ENCODE results near the gene DDRGK1. TPM values are rescaled to one million over a fixed set of nuclear protein-coding genes. Genes with fewer than 3 reads are reported as not detected.
"Not testable (repeated sequence)": the region's sequence is repeated elsewhere in the genome, so short reads cannot be mapped to it uniquely, and the experiment has no call there.

The DDRGK1 gene
- total and polyA plus RNA-seq, 2 donors from 2014 or later = 81.8 to 92.5 TPM

DNA sequence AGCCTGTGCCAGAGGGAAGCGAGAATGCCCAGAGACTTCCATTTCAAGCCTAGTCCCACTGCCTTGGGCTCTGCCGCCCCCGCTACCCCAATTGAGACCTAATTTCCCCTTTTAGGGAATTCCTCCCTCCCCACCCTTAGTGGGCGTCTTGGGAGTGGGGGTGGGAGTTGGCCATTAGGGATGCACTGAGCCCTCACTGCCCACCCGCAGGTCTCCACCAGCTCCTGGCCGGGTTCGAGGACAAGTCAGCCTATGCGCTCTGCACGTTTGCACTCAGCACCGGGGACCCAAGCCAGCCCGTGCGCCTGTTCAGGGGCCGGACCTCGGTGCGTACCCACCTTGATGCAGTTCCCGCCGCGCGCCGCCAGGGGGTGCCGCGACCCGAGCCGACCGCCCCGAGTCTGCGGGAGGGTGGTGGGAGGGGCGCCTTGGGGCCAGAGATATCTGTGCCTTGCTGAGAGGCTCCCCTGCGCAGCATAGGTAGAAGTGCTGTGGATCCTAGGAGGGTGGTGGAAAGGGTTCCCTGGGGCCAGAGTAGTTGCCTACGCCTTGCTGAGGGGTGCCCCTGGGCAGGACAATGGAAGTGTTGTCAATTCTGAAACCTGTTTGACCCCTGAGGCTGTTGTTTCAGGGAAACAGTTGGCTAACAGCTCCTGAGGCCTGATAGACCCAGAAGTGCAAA lies 14.0 kb upstream of the DDRGK1 start:
- TF ChIP-seq, protein P1, sequence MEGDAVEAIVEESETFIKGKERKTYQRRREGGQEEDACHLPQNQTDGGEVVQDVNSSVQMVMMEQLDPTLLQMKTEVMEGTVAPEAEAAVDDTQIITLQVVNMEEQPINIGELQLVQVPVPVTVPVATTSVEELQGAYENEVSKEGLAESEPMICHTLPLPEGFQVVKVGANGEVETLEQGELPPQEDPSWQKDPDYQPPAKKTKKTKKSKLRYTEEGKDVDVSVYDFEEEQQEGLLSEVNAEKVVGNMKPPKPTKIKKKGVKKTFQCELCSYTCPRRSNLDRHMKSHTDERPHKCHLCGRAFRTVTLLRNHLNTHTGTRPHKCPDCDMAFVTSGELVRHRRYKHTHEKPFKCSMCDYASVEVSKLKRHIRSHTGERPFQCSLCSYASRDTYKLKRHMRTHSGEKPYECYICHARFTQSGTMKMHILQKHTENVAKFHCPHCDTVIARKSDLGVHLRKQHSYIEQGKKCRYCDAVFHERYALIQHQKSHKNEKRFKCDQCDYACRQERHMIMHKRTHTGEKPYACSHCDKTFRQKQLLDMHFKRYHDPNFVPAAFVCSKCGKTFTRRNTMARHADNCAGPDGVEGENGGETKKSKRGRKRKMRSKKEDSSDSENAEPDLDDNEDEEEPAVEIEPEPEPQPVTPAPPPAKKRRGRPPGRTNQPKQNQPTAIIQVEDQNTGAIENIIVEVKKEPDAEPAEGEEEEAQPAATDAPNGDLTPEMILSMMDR (IDR thresholded peaks at IDR 0.05; ENCODE audit: borderline replicate concordance, extremely low read depth, insufficient read depth) = peak; percentile 86
- peaks cover 0 to 23% (median 0%) of the 10 kb centered on the region in 3 donors for H3K36me3 ChIP-seq (ENCODE audit: control insufficient read depth in 2 of 3, insufficient read depth in 3 of 3, low read length in 3 of 3)
- H3K27ac ChIP-seq (ENCODE audit: low read depth in 2 of 2, low read length in 2 of 2) = no peak overlapping the region
- H3K9ac ChIP-seq (ENCODE audit: low read length in 3 of 3) = peak overlapping the region in 1 of 3 donors; percentile 34
- DNase-seq (peak; percentile 48 to 87 (median 59)), FAIRE-seq (no peak)
- H3K9me3 ChIP-seq (ENCODE audit: control insufficient read depth in 2 of 3, insufficient read depth in 1 of 3, low read length in 3 of 3) = no peaks in the 10 kb centered on the region
- H3K4me3 ChIP-seq (ENCODE audit: low read length in 3 of 3) = no peak overlapping the region
- intact Hi-C loops (cut with DNase I) = no loop called here
- H3K4me1 ChIP-seq (ENCODE audit: control insufficient read depth in 2 of 3, insufficient read depth in 2 of 3, low read depth in 1 of 3, low read length in 3 of 3) = peaks cover 0 to 5% (median 0%) of the 10 kb centered on the region in 3 donors
- no peaks in the 10 kb centered on the region for H3K27me3 ChIP-seq (ENCODE audit: control insufficient read depth, insufficient read depth, low read length)

DNA sequence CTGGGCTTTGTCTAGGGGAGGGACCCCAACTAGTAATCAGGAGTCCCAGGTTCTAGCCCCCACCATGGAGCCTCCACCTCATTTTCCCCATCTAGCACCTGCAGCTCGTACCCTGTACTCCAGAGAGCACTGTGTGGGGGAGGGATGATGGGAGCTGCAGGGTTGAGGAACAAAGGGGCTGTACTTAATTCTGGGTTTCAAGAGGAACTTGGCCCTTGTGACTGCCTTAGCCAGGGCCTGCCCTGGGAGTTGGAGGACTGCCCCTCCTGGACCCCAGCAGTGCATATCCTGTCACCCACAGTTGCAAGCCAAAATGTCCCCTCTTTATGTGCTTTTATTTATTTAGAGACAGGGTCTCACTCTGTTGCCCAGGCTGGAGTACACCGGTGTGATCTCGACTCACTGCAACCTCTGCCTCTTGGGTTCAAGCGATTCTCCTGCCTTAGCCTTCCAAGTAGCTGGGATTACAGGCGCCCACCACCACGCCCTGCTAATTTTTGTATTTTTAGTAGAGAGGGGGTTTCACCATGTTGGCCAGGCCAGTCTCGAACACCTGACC lies 11.0 kb upstream of the DDRGK1 start:
- DNase-seq; H3K36me3 ChIP-seq (ENCODE audit: control insufficient read depth in 2 of 3, insufficient read depth in 3 of 3, low read length in 3 of 3); intact Hi-C loops (cut with DNase I); H3K9ac ChIP-seq (ENCODE audit: low read length in 3 of 3); H3K9me3 ChIP-seq (ENCODE audit: control insufficient read depth in 2 of 3, insufficient read depth in 1 of 3, low read length in 3 of 3); FAIRE-seq; H3K27ac ChIP-seq (ENCODE audit: low read depth in 2 of 2, low read length in 2 of 2); H3K27me3 ChIP-seq (ENCODE audit: control insufficient read depth, insufficient read depth, low read length); H3K4me3 ChIP-seq (ENCODE audit: low read length in 3 of 3); H3K4me1 ChIP-seq (ENCODE audit: control insufficient read depth in 2 of 3, insufficient read depth in 2 of 3, low read depth in 1 of 3, low read length in 3 of 3): not testable (repeated sequence)

DNA sequence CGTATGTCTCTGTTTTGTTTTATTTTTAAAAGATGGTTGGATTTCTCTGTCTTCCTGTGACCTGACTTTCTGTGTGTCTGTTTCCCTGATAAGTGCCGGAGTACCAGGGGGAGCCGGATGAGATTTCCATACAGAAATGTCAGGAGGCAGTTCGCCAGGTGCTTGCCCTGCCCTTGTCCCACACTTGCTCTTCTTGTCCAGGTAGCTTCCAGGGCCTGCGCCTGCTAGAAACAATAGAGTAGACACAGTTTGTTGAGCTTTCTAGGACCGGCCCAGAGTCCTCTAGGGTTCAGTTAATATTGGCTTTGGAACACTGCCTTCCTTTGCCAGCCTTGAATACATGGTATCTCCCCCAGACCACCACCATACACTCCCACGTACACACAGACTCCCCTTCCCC lies 8.7 kb upstream of the DDRGK1 start:
- Histone ChIP-seq H3K4me3 (ENCODE audit: low read length in 3 of 3) (no peak overlapping the region), H3K9me3 (ENCODE audit: control insufficient read depth in 2 of 3, insufficient read depth in 1 of 3, low read length in 3 of 3) (no peaks in the 10 kb centered on the region), H3K36me3 (ENCODE audit: control insufficient read depth in 2 of 3, insufficient read depth in 3 of 3, low read length in 3 of 3) (peaks cover 0 to 5% (median 0%) of the 10 kb centered on the region in 3 donors), H3K4me1 (ENCODE audit: control insufficient read depth in 2 of 3, insufficient read depth in 2 of 3, low read depth in 1 of 3, low read length in 3 of 3) (peaks cover 0 to 10% (median 6%) of the 10 kb centered on the region in 3 donors), H3K27ac (ENCODE audit: low read depth in 2 of 2, low read length in 2 of 2) (no peak overlapping the region), H3K27me3 (ENCODE audit: control insufficient read depth, insufficient read depth, low read length) (no peaks in the 10 kb centered on the region), H3K9ac (ENCODE audit: low read length in 3 of 3) (no peak overlapping the region)
- intact Hi-C loops (cut with DNase I) = no loop called here
- DNase-seq (no peak), FAIRE-seq (no peak)
- TF ChIP-seq, protein P1 (IDR thresholded peaks at IDR 0.05; ENCODE audit: borderline replicate concordance, extremely low read depth, insufficient read depth) = no peak

DNA sequence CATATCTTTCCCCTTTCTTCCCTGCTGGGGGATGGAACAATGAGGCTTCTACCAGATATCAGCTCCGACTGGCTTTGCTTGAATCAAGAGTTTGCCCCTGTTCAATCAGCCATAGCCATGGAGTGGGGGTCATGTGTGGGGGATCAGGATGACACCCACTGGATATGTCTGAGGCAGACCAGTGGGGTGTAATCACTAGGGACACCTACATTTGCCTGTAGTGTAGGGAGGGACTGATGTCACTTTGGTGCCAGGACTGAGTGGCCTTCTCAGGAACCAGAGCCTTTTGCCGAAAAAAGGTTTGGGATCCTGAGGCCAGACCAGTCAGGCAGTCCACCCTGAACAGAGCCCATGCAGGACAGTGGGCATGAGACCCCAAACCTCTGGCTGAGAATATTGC lies 5.9 kb upstream of the DDRGK1 start:
- FAIRE-seq = no peak
- H3K27ac ChIP-seq (ENCODE audit: low read depth in 2 of 2, low read length in 2 of 2) = no peak overlapping the region
- H3K4me1 ChIP-seq (ENCODE audit: control insufficient read depth in 2 of 3, insufficient read depth in 2 of 3, low read depth in 1 of 3, low read length in 3 of 3) = peaks cover 0 to 10% (median 6%) of the 10 kb centered on the region in 3 donors
- intact Hi-C loops (cut with DNase I) = no loop called here
- H3K4me3 ChIP-seq (ENCODE audit: low read length in 3 of 3) = peak overlapping the region; percentile 87 to 98 (median 93)
- no peaks in the 10 kb centered on the region for H3K27me3 ChIP-seq (ENCODE audit: control insufficient read depth, insufficient read depth, low read length)
- TF ChIP-seq, protein P1 (IDR thresholded peaks at IDR 0.05; ENCODE audit: borderline replicate concordance, extremely low read depth, insufficient read depth) = no peak
- H3K9ac ChIP-seq (ENCODE audit: low read length in 3 of 3) = peak overlapping the region; percentile 27 to 88 (median 70)
- H3K9me3 ChIP-seq (ENCODE audit: control insufficient read depth in 2 of 3, insufficient read depth in 1 of 3, low read length in 3 of 3) = no peaks in the 10 kb centered on the region
- no peak for DNase-seq
- H3K36me3 ChIP-seq (ENCODE audit: control insufficient read depth in 2 of 3, insufficient read depth in 3 of 3, low read length in 3 of 3) = peaks cover 0 to 5% (median 0%) of the 10 kb centered on the region in 3 donors

Data from kidney (tissue), 14 donors.